Neutrophil (primary cell): ENCODE data around the gene MPDZ.

Experiments
- H3K27ac ChIP-seq: fragments of 200-600 bp; sonication (generic); 2 replicates; pipeline ENCODE4 v1.5.1; 2016; ENCODE audit warnings: mild to moderate bottlenecking, moderate library complexity
- H3K27me3 ChIP-seq: fragments of 200-600 bp; sonication (generic); 2 replicates; pipeline ENCODE4 v1.6.0; 2016; ENCODE audit warnings: mild to moderate bottlenecking
- H3K36me3 ChIP-seq: fragments of 200-600 bp; sonication (generic); 2 replicates; pipeline ENCODE4 v1.5.1; 2017
- H3K4me1 ChIP-seq, 2 experiments: fragments of 200-600 bp in 1 of 2; sonication (generic) in 1 of 2; 1 replicate in 1 of 2; 2 replicates in 1 of 2; pipeline versions ENCODE4 v1.5.1 to v1.6.1; 2013 to 2016; ENCODE audit warnings: low read depth in 1 of 2, low read length in 1 of 2, mild to moderate bottlenecking in 1 of 2, moderate library complexity in 1 of 2; ENCODE audit not compliant: control insufficient read depth in 1 of 2, insufficient read depth in 1 of 2
- H3K4me3 ChIP-seq, 2 experiments: fragments of 200-600 bp in 1 of 2; sonication (generic) in 1 of 2; 1 replicate in 1 of 2; 2 replicates in 1 of 2; pipeline ENCODE4 v1.5.1; 2013 to 2016; ENCODE audit warnings: low read depth in 1 of 2, low read length in 1 of 2, mild to moderate bottlenecking in 1 of 2, moderate library complexity in 1 of 2
- H3K9me3 ChIP-seq: fragments of 200-600 bp; sonication (generic); 2 replicates; pipeline ENCODE4 v1.5.1; 2016
- CTCF ChIP-seq: fragments of 200-600 bp; sonication (generic); IDR thresholded peaks from 2 replicates; pipeline ENCODE4 v1.5.1; 2016; ENCODE audit warnings: antibody characterized with exemption

Gene MPDZ

GRCh38 chr9:13083366-13083765 lies 196.1 kb downstream of the MPDZ start:
- Histone ChIP-seq H3K4me3 (no peak overlapping the region), H3K4me1 (no peaks in the 10 kb centered on the region), H3K9me3 (no peaks in the 10 kb centered on the region), H3K27ac (no peak overlapping the region), H3K27me3 (no peaks in the 10 kb centered on the region), H3K36me3 (no peaks in the 10 kb centered on the region)
- no peak for TF ChIP-seq CTCF

GRCh38 chr9:13082796-13083195 lies 196.7 kb downstream of the MPDZ start:
- Histone ChIP-seq H3K4me3 (no peak overlapping the region), H3K36me3 (no peaks in the 10 kb centered on the region), H3K27me3 (no peaks in the 10 kb centered on the region), H3K4me1 (no peaks in the 10 kb centered on the region), H3K27ac (no peak overlapping the region), H3K9me3 (no peaks in the 10 kb centered on the region)
- no peak for TF ChIP-seq CTCF

GRCh38 chr9:13078164-13078563 lies 201.3 kb downstream of the MPDZ start:
- no peak overlapping the region for H3K4me3 ChIP-seq
- no peaks in the 10 kb centered on the region for H3K36me3 ChIP-seq
- no peaks in the 10 kb centered on the region for H3K4me1 ChIP-seq
- H3K9me3 ChIP-seq, result no peaks in the 10 kb centered on the region
- H3K27me3 ChIP-seq, result no peaks in the 10 kb centered on the region
- TF ChIP-seq CTCF, result no peak
- no peak overlapping the region for H3K27ac ChIP-seq

- H3K4me3 ChIP-seq, result no peak overlapping the region
- H3K27me3 ChIP-seq, result no peaks in the 10 kb centered on the region
- no peak overlapping the region for H3K27ac ChIP-seq
- no peaks in the 10 kb centered on the region for H3K36me3 ChIP-seq
- no peaks in the 10 kb centered on the region for H3K9me3 ChIP-seq
- no peak for TF ChIP-seq CTCF
- H3K4me1 ChIP-seq, result no peaks in the 10 kb centered on the region
These were observed 202.9 kb downstream of the MPDZ start for GRCh38 chr9:13076616-13077015.

GRCh38 chr9:13071921-13072320 lies 207.6 kb downstream of the MPDZ start:
- Histone ChIP-seq H3K9me3 (no peaks in the 10 kb centered on the region), H3K36me3 (no peaks in the 10 kb centered on the region), H3K4me3 (no peak overlapping the region), H3K27ac (no peak overlapping the region), H3K4me1 (no peaks in the 10 kb centered on the region), H3K27me3 (no peaks in the 10 kb centered on the region)
- TF ChIP-seq CTCF, result no peak
